ENCODE data around the gene PEA15.

Gene PEA15

DNA sequence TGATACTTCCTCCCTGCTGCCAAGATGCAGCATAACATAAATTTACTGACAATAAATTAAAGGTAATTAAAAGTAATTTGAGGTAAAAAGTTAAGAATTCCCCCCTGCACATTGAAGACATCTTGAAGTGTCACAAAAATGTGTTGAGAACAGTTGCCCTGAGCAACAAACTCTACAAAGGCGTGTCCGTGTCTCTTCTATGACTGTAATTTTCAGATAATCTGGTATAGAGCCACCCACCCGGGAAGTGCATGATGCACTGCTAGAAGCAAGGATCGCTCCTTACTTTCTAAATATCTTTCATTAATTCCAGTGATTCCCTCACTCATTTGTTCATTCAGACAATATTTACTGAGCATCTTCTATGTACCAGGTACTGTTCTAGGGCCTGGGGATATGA is 25.8 kb upstream of the PEA15 start:
- DNase-seq (ENCODE audit: low read depth in 2 of 2) = no peak

DNA sequence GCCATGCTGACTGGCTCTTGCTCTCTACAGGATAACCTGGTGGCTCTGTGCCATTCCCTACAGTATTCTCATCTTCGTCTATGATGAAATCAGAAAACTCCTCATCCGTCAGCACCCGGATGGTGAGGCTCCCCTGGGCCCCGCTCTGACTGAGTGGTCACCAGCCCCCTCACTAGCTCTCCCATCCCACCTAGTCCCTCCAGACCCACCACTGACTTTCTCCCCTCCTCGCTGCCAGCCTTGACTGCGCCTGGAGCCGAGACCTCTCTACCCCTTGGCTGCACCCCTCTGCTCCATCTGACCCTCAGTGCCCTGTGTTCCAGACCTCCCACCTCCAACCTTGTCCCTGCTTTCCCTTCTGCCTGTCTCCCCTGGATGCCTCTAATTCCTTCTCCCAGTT is 18.9 kb upstream of the PEA15 start:
- no peak for DNase-seq (ENCODE audit: low read depth in 2 of 2)

GRCh38 chr1:160186729-160187128 is 18.5 kb upstream of the PEA15 start:
- no peak for DNase-seq (ENCODE audit: low read depth in 2 of 2)

DNA sequence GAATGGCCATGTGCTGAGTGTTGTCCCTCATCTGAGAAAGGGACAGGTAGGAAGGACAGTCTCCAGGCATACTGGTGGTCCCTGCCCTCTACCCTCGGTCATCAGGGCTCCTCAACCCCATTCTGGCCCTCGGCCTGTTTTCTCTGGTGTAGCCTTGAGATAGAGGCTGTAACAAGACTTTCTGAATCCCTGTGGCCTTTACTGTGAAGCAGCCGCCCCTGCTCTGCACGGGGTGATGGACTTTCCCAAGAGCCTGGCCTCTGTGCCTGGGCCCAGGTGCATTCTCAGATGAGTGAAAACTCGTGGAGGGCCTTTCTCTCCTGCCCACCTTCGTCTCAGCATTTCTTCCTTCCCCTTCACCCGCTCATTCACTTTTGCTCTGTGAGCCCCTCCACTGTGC is 17.8 kb upstream of the PEA15 start:
- no peak for DNase-seq (ENCODE audit: low read depth in 2 of 2)

- DNase-seq (ENCODE audit: low read depth in 2 of 2) = no peak
Measured at GRCh38 chr1:160188341-160188740, 16.8 kb upstream of the PEA15 start.

GRCh38 chr1:160189649-160190625 is 15.2 kb upstream of the PEA15 start, which contains the start of gene CASQ1:
Gene CASQ1 (plus strand): TSS chr1:160190575. CDS start chr1:160190752, 177 bp downstream.
- DNase-seq (ENCODE audit: low read depth in 2 of 2) = no peak

- DNase-seq (ENCODE audit: low read depth in 2 of 2) = no peak
Measured at GRCh38 chr1:160191756-160192155, 13.4 kb upstream of the PEA15 start.

DNA sequence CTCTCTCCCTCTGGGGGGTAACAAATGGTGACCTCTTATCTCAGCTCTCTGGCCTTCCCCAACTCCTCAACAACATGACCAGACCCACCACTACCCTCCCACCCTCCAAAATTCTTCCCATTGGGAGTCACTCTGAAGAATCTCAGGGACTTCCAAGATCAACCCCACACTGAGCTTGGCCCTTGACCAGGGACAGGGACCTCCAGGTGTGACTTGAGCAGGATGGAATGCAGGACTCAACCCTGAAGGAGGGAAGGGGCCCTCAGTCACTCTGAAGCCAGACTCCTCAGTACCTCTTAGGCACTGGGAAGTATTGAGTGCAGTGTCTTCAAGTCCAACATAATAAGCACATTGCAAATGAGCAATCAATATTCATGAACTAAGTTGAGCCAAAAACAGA is 12.9 kb upstream of the PEA15 start:
- no peak for DNase-seq (ENCODE audit: low read depth in 2 of 2)

- peak; percentile 50 to 63 for DNase-seq (ENCODE audit: low read depth in 2 of 2)
Measured at GRCh38 chr1:160193091-160193819, 11.9 kb upstream of the PEA15 start.

DNA sequence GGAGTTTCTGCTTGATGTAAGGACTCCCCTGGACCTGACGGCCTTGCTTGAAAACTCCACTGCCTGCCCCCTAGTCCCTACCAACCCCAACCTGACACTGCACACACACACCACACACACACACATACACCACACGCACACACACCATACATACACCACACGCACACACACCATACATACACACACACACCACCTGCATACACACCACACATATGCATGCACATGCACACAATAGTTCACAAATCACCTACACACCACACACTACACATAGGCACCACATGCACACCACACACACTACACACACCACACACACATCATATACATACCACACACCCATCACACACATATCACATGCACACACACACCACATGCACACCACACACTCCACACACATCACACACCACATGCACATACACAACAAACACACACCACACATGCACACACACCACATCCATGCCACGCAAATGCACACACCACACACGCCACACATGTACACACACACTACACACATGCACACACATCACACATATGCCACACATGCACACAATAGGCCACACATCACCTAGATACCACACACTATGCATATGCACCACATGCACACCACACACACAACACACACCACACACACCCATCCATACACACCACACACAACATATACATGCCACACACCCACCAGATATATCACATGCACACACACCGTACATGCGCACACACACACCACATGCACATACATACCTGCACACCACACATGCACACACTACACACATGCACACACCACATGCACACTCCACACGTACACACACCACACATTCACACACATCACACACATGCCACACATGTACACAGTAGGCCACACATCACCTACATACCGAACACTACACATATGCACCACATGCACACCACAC is 11.1 kb upstream of the PEA15 start:
- DNase-seq (ENCODE audit: low read depth in 2 of 2) = no peak

DNA sequence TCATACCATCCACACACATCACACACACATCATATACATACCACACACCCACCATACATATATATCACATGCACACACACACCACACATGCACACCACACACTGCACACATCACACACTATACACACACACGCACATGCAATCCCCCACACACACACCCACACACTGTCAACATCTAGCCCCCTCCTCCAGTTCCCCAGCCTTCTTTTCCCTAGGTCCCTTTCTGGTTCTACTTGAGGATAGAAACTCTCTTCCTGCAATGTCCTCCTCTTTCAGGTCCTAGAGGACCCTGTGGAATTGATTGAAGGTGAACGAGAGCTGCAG is 10.5 kb upstream of the PEA15 start:
- no peak for DNase-seq (ENCODE audit: low read depth in 2 of 2)

DNA sequence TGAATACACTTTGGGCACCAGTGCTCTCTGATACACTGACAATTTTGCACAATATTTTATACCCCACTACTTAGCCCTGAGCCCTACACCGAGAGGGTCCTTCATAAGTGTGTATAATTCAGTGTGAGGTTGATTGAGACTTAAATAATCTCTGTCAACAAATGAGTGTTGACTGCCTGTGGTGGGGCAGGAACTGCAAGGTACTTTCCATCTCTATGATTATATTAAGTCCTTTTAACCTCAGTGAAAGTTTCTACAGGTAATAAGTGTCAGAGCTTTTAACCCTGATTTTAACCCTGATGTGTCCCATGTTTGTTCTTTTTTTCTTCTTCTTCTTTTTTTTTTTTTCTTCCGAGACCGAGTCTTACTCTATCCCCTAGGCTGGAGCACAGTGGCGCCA is 9.0 kb upstream of the PEA15 start:
- DNase-seq (ENCODE audit: low read depth in 2 of 2) = no peak

DNA sequence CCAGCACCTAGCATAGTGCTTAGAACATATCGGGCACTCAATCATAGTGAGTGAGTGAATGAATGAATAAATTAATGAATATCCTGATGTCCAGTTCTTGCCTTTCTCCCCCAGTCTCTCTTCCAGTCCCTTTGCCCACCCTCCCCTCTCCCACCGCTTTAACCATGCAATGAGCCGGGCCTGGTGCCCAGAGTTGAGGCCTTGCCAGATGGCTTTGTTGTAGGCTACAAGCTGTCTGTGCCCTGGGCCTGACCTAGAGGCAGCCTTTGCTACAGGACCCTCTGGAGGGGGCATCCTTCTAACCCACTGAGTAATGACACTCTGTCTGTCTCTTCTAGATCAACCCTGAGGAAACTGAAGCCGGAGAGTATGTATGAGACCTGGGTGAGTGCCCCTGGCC is 8.0 kb upstream of the PEA15 start:
- no peak for DNase-seq (ENCODE audit: low read depth in 2 of 2)

GRCh38 chr1:160200786-160201185 is 4.4 kb upstream of the PEA15 start:
- DNase-seq (ENCODE audit: low read depth in 2 of 2) = no peak

DNA sequence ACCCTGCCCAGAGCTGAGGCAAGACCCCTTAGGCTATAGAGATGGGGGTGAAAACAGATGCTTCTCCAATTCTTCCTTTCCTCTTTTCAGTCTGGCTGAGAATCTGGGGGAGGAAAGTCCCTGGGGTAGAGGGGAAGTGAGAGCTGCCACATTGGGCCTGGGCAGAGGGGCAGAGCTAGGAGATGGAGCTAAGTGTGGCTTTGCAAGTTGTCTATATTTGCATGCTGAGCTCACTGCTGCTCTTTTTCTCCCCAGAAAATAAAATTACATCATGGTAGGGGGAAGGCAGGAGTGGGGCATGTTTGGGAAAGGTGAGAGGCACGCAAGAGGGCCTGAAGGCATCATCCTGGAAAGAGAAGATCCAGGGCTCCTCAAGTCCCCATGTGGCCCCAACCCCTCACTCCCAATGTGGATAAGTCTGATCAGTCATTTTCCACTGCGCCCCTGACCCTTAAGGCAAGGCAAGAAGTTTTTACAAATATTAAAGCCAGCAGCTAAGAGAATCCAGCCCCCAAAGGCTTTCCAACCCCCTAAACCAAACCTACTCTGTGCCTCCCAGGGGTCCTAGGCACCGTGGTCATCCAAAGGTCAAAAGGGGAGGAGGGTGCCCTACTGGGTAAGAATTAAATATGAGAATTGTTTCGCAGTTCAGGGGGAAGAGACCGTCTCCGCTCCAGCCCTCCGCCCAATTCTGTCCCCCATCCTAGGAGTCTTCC is 500 bp upstream of the PEA15 start:
- DNase-seq (ENCODE audit: low read depth in 2 of 2) = no peak

DNA sequence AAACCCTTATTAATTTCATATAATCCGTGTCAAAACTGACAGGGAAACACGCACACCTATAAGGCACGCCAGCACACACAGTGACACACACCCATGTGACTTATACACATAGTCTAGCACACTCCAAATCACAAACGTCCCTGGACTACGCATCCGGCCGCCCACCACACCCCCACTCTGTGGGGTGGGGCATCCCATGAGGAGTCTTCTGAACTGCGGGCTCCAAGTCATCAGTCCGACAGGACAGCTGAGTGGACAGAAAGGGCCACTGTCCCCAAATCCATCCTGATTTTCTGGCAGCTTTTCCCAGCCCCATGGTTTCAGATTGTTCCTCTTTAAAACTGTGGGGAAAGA is 829 bp downstream of the PEA15 start:
- DNase-seq (ENCODE audit: low read depth in 2 of 2) = peak; percentile 46 to 55

- no peak for DNase-seq (ENCODE audit: low read depth in 2 of 2)
Measured at GRCh38 chr1:160206421-160207117, 1.4 kb downstream of the PEA15 start.

GRCh38 chr1:160207118-160207650 is 2.0 kb downstream of the PEA15 start:
- no peak for DNase-seq (ENCODE audit: low read depth in 2 of 2)

- DNase-seq (ENCODE audit: low read depth in 2 of 2) = no peak
Measured at GRCh38 chr1:160207771-160208556, 2.8 kb downstream of the PEA15 start.

Data from stimulated activated CD8-positive, alpha-beta memory T cell treated with anti-CD3 and anti-CD28 coated beads, Interleukin-7, amount 100 ng/mL, for 4 hours (primary cell).